GM12878 (cell line): ENCODE data around the gene MYMX. TPM values are rescaled to one million over a fixed set of nuclear protein-coding genes. Genes with fewer than 3 reads are reported as not detected.
A peak's percentile ranks its signal among the peaks of the same experiment; 100 is the strongest.

Experiments used
- ATAC-seq: fragments of 200-7000 bp; cut with Tn5 transposase; 3 replicates; pipeline ENCODE4 v1.9.1; 2020; ENCODE audit warnings: mild to moderate bottlenecking, moderate library complexity
- BruUV-seq: library from RNA; stranded (reverse); fragments of 400-500 nt; replicated peaks from 2 replicates; lab custom pipeline; 2021; lab: Mats Ljungman, UMichigan
- CTCF ChIA-PET: fragments of 300-600 bp; sonication (Branson Sonifier 250); formaldehyde crosslinking; extraction: SDS; loops from one replicate; lab custom pipeline; 2021; ENCODE audit warnings: inconsistent platforms; lab: Yijun Ruan, JAX
- POLR2A ChIA-PET: fragments of 350-600 bp; formaldehyde crosslinking; extraction: SDS; loops from one replicate; lab custom pipeline; 2021; ENCODE audit warnings: inconsistent platforms; lab: Charles Lee
- RAD21 ChIA-PET: fragments of 300-600 bp; sonication (Branson Sonifier 250); formaldehyde crosslinking; loops from one replicate; lab custom pipeline; 2023; ENCODE audit warnings: antibody characterized with exemption; ENCODE audit not compliant: unreplicated experiment; lab: Charles Lee
- SMC1A ChIA-PET: fragments of 300-600 bp; sonication (Branson Sonifier 250); formaldehyde crosslinking; loops from one replicate; lab custom pipeline; 2023; ENCODE audit not compliant: unreplicated experiment, uncharacterized antibody; lab: Charles Lee
- DNase-seq: peaks from one replicate; pipeline ENCODE4 v3.0.0-alpha.2; 2011; ENCODE audit warnings: low read depth, low spot score
- FAIRE-seq: peaks from 3 replicates; lab custom pipeline; 2011; peaks lifted over from hg19 to GRCh38; lab: Jason Lieb, UNC
- H2AFZ ChIP-seq: 2 replicates; pipeline ENCODE4 v1.6.0; 2011; ENCODE audit warnings: low read depth, low read length, control low read depth; ENCODE audit not compliant: control insufficient read depth
- H3K27ac ChIP-seq: 2 replicates; pipeline ENCODE4 v1.5.1; 2011; ENCODE audit warnings: control low read depth; ENCODE audit not compliant: control insufficient read depth, insufficient read depth
- H3K27me3 ChIP-seq, 2 experiments: replicated peaks in 1 of 2; 2 replicates each; pipeline versions ENCODE4 v1.6.0 to v1.6.1; 2011; ENCODE audit warnings: low read length in 1 of 2; ENCODE audit not compliant: control insufficient read depth in 2 of 2, insufficient read depth in 2 of 2
- H3K36me3 ChIP-seq, 2 experiments: 2 replicates each; pipeline ENCODE4 v1.5.1; 2011; ENCODE audit warnings: low read length in 1 of 2; ENCODE audit not compliant: control insufficient read depth in 2 of 2, insufficient read depth in 2 of 2
- H3K4me1 ChIP-seq: 2 replicates; pipeline ENCODE4 v1.6.1; 2011; ENCODE audit warnings: mild to moderate bottlenecking, low read length, moderate library complexity, mixed read lengths; ENCODE audit not compliant: control insufficient read depth, insufficient read depth
- H3K4me2 ChIP-seq: 2 replicates; pipeline ENCODE4 v1.6.0; 2011; ENCODE audit warnings: control low read depth; ENCODE audit not compliant: control insufficient read depth, insufficient read depth
- H3K4me3 ChIP-seq: fragments of 200-600 bp; sonication (generic); 2 replicates; pipeline ENCODE4 v1.5.1; 2016
- H3K79me2 ChIP-seq: 2 replicates; pipeline ENCODE4 v1.6.0; 2011; ENCODE audit warnings: low read length; ENCODE audit not compliant: control insufficient read depth, insufficient read depth
- H3K9ac ChIP-seq: 2 replicates; pipeline ENCODE4 v1.8.0; 2011; ENCODE audit warnings: low read length, control low read depth, mixed read lengths; ENCODE audit not compliant: control insufficient read depth, insufficient read depth
- H3K9me3 ChIP-seq: replicated peaks from 3 replicates; pipeline ENCODE4 v1.5.1; 2011; ENCODE audit warnings: mild to moderate bottlenecking, low read length; ENCODE audit not compliant: control insufficient read depth, insufficient read depth
- H4K20me1 ChIP-seq: 2 replicates; pipeline ENCODE4 v1.6.0; 2011; ENCODE audit not compliant: control insufficient read depth, insufficient read depth
- BCL11A ChIP-seq: IDR thresholded peaks from 2 replicates; pipeline ENCODE4 v1.6.1; 2011; ENCODE audit warnings: low read depth, low read length
- BMI1 ChIP-seq: fragments of 450-650 bp; IDR thresholded peaks from 2 replicates; pipeline ENCODE4 v1.6.1; 2016; ENCODE audit warnings: mild to moderate bottlenecking, moderate library complexity, borderline replicate concordance
- CHD2 ChIP-seq: IDR thresholded peaks from 2 replicates; pipeline ENCODE4 v1.6.1; 2011; ENCODE audit warnings: low read depth, low read length, improper control_type of control experiment, borderline replicate concordance
- EED ChIP-seq: sonication (generic); IDR thresholded peaks from 2 replicates; pipeline ENCODE4 v1.6.1; 2016; ENCODE audit warnings: antibody characterized with exemption, low read depth
- FOS ChIP-seq: IDR thresholded peaks from 3 replicates; pipeline ENCODE4 v1.6.1; 2011; ENCODE audit warnings: borderline replicate concordance; ENCODE audit not compliant: insufficient read length; ENCODE audit errors: extremely low read depth
- FOXK2 ChIP-seq: fragments of 450-650 bp; IDR thresholded peaks from 2 replicates; pipeline ENCODE4 v1.6.1; 2017; ENCODE audit warnings: mild to moderate bottlenecking, moderate library complexity
- IKZF2 ChIP-seq, 2 experiments: fragments of 450-650 bp; IDR thresholded peaks; 2 replicates each; pipeline ENCODE4 v1.6.1; 2017; ENCODE audit warnings: mild to moderate bottlenecking in 2 of 2, moderate library complexity in 2 of 2
- KLF5 ChIP-seq: fragments of 450-650 bp; IDR thresholded peaks from 2 replicates; pipeline ENCODE4 v1.6.1; 2014; ENCODE audit warnings: mild to moderate bottlenecking; ENCODE audit not compliant: partially characterized antibody
- NR2C1 ChIP-seq: fragments of 450-650 bp; IDR thresholded peaks from 2 replicates; pipeline ENCODE4 v1.6.1; 2017; ENCODE audit warnings: antibody characterized with exemption, mild to moderate bottlenecking, moderate library complexity
- PBX3 ChIP-seq: IDR thresholded peaks from 2 replicates; pipeline ENCODE4 v1.6.1; 2011; ENCODE audit warnings: mild to moderate bottlenecking, low read depth, low read length, moderate library complexity; ENCODE audit not compliant: insufficient replicate concordance
- POLR2AphosphoS5 ChIP-seq: IDR thresholded peaks from 2 replicates; pipeline ENCODE4 v1.6.1; 2011; ENCODE audit warnings: mild to moderate bottlenecking, low read length, inconsistent platforms
- RCOR1 ChIP-seq: conservative IDR thresholded peaks from 2 replicates; pipeline ENCODE4 v1.6.1; 2012; ENCODE audit warnings: low read depth, low read length, improper control_type of control experiment
- REST ChIP-seq: IDR thresholded peaks from 2 replicates; pipeline ENCODE4 v1.6.1; 2012; ENCODE audit warnings: mild to moderate bottlenecking, low read depth, low read length
- SIX5 ChIP-seq: IDR thresholded peaks from 2 replicates; pipeline ENCODE4 v1.6.1; 2011; ENCODE audit warnings: mild to moderate bottlenecking, low read depth, low read length, moderate library complexity; ENCODE audit not compliant: severe bottlenecking
- TCF3 ChIP-seq: IDR thresholded peaks from 2 replicates; pipeline ENCODE4 v1.6.1; 2012; ENCODE audit warnings: low read depth, mild to moderate bottlenecking, low read length, borderline replicate concordance; ENCODE audit not compliant: insufficient read depth
- YY1 ChIP-seq: IDR thresholded peaks from 2 replicates; pipeline ENCODE4 v1.6.1; 2011; ENCODE audit warnings: low read depth, mild to moderate bottlenecking, low read length
- ZBED1 ChIP-seq: IDR thresholded peaks from 2 replicates; pipeline ENCODE4 v1.6.1; 2016; ENCODE audit warnings: borderline replicate concordance
- WGBS: methylation state at CpG from one replicate; pipeline ENCODE4 v1.1.6; 2016; ENCODE audit warnings: low lambda C conversion rate; ENCODE audit not compliant: insufficient replicate concordance, insufficient coverage; ENCODE audit errors: missing lambda C conversion rate; 5-methylcytosine and 5-hydroxymethylcytosine counted together
- in situ Hi-C: fragments of 300-500 bp; cut with MboI; formaldehyde crosslinking; loops from 9 replicates; pipeline ENCODE4 v1.14.3; 2018; ENCODE audit warnings: mixed read lengths
- intact Hi-C: fragments of 100-400 bp; cut with micrococcal nuclease; formaldehyde crosslinking; loops from one replicate; pipeline ENCODE4 v1.14.2; 2022; ENCODE audit not compliant: unreplicated experiment
- polyA plus RNA-seq, 11 experiments: library from polyadenylated mRNA; depleted of rRNA in 4 of 11; unstranded in 6 of 11; stranded (reverse) in 5 of 11; fragments of >200 nt; fragmentation: Nextera tagmentation in 4 of 11; fragmentation: Illumina TruSeq in 1 of 11; extraction: Ambion mirVana in 4 of 11; extraction: Trizol in 1 of 11; gene quantifications; 1 replicate in 1 of 11; 2 replicates in 10 of 11; pipeline versions ENCODE4 v1.2.1 to v1.2.3, GENCODE V29; 2011 to 2016; ENCODE audit warnings: inconsistent platforms in 2 of 11, missing spikeins in 2 of 11, low read depth in 1 of 11
- total RNA-seq, 4 experiments: library from RNA; depleted of rRNA in 3 of 4; stranded (reverse); fragments of >200 nt in 3 of 4; fragmentation: Illumina TruSeq in 1 of 4; extraction: Trizol in 1 of 4; gene quantifications; 2 replicates each; pipeline versions ENCODE4 v1.2.1 to v1.2.3, GENCODE V29; 2013 to 2021

MYMX gene
- total and polyA plus RNA-seq, 10 of the 15 experiments (the other 5 are each of a cell fraction or from before 2014, with no cell fraction given) = not detected

GRCh38 chr6:44234101-44235025 is 17.6 kb downstream of the MYMX start (continued):
- TF ChIP-seq PBX3 = no peak
- TF ChIP-seq FOXK2 = no peak
- TF ChIP-seq FOS = no peak
- TF ChIP-seq KLF5 = no peak
- no peak for TF ChIP-seq BCL11A
- peak; percentile 27; the same call in 1 of the 2 replicates for TF ChIP-seq YY1
- TF ChIP-seq CHD2 = no peak

- H3K4me2 ChIP-seq = no peak overlapping the region
- 97% methylated on average over 6 of the region's 6 CpGs for WGBS
- ChIA-PET POLR2A (interaction anchor here (1.2 to 4.4 kb wide), 2 partner anchors 10 kb away, joined by 5 to 27 read pairs; no protein-coding TSS in a partner anchor), SMC1A (interaction anchor here (1.0 to 3.5 kb wide), 13 partner anchors 8 to 139 kb away, joined by 3 to 26 read pairs (median 5); partner anchors contain the start of gene SLC35B2), CTCF (interaction anchor here (0.7 to 6.4 kb wide), 24 partner anchors 10 to 139 kb away, joined by 3 to 117 read pairs (median 6); partner anchors contain the start of genes AARS2, HSP90AB1, MYMX and SLC29A1), RAD21 (interaction anchor here (0.9 to 4.8 kb wide), 7 partner anchors 11 to 66 kb away, joined by 3 to 29 read pairs (median 5); partner anchors contain the start of gene SLC29A1)
- FAIRE-seq (no peak), ATAC-seq (no peak), DNase-seq (no peak)
- no TSS peak for BruUV-seq
- H4K20me1 ChIP-seq = no peaks in the 10 kb centered on the region
- H3K9me3 ChIP-seq = no peaks in the 10 kb centered on the region
- no peak overlapping the region for H3K4me3 ChIP-seq
- H3K79me2 ChIP-seq = no peaks in the 10 kb centered on the region
- no peak overlapping the region for H3K9ac ChIP-seq
- in situ Hi-C loops (loop anchor here (5.0 to 10.0 kb wide), 2 partner anchors 63 to 130 kb away; no protein-coding TSS in a partner anchor), intact Hi-C loops (no loop called here)
- H3K4me1 ChIP-seq = peaks cover 8% of the 10 kb centered on the region
- no peak overlapping the region for H3K27ac ChIP-seq
- no peak overlapping the region for H2AFZ ChIP-seq
- H3K36me3 ChIP-seq = peaks cover 4 to 11% of the 10 kb centered on the region in 2 experiments; a peak in 3 of 4 replicates
- H3K27me3 ChIP-seq = no peaks in the 10 kb centered on the region
- no peak for TF ChIP-seq SIX5
- TF ChIP-seq ZBED1 = no peak
- no peak for TF ChIP-seq IKZF2 (IDR thresholded peaks at IDR 0.05)
- TF ChIP-seq TCF3 = no peak
- TF ChIP-seq REST = no peak
- TF ChIP-seq NR2C1 = no peak
- no peak for TF ChIP-seq RCOR1
- no peak for TF ChIP-seq POLR2AphosphoS5
- no peak for TF ChIP-seq EED
- TF ChIP-seq YY1 = no peak
- TF ChIP-seq BMI1 = no peak
Observed at GRCh38 chr6:44235269-44235668, 18.5 kb downstream of the MYMX start.
